SU-DHL-6 (cell line): ENCODE data around the gene ALG3.

Experiments used
- H2AFZ ChIP-seq: fragments of 200-600 bp; sonication (generic); 2 replicates; pipeline ENCODE4 v1.6.1; 2014; ENCODE audit warnings: low read depth, mild to moderate bottlenecking, moderate library complexity, mixed read lengths, antibody characterized with exemption, low read length; ENCODE audit not compliant: severe bottlenecking
- H3F3A ChIP-seq: fragments of 200-600 bp; shearing (Covaris generic); 2 replicates; pipeline ENCODE4 v1.6.0; 2016; ENCODE audit warnings: antibody characterized with exemption, mild to moderate bottlenecking; ENCODE audit not compliant: insufficient read depth
- H3K27ac ChIP-seq: fragments of 200-600 bp; sonication (generic); 2 replicates; pipeline ENCODE4 v1.5.1; 2016; ENCODE audit warnings: low read depth, mild to moderate bottlenecking, low read length, moderate library complexity, mixed read lengths
- H3K27me3 ChIP-seq: fragments of 200-600 bp; sonication (generic), shearing (Covaris generic); 2 replicates; pipeline ENCODE4 v1.6.0; 2014; ENCODE audit warnings: mild to moderate bottlenecking, low read length
- H3K36me3 ChIP-seq: fragments of 200-600 bp; sonication (generic); 2 replicates; pipeline ENCODE4 v1.6.1; 2014; ENCODE audit warnings: mild to moderate bottlenecking, low read length, mixed read lengths
- H3K4me2 ChIP-seq: fragments of 300-600, 200-600 bp; shearing (Covaris generic), sonication (generic); 2 replicates; pipeline ENCODE4 v1.6.0; 2014; ENCODE audit warnings: low read length, low read depth, mild to moderate bottlenecking; ENCODE audit not compliant: poor library complexity, severe bottlenecking
- H3K4me3 ChIP-seq: fragments of 200-600 bp; sonication (generic); 2 replicates; pipeline ENCODE4 v1.5.1; 2014; ENCODE audit warnings: antibody characterized with exemption, low read length, mild to moderate bottlenecking, mixed read lengths; ENCODE audit not compliant: insufficient read depth, poor library complexity, severe bottlenecking
- H3K79me2 ChIP-seq: fragments of 200-600 bp; sonication (generic); 2 replicates; pipeline ENCODE4 v1.6.1; 2014; ENCODE audit warnings: mild to moderate bottlenecking, low read length, moderate library complexity; ENCODE audit not compliant: insufficient read depth
- H3K9ac ChIP-seq: fragments of 200-600 bp; sonication (generic); 2 replicates; pipeline ENCODE4 v1.7.0; 2014; ENCODE audit warnings: mild to moderate bottlenecking, low read length
- H3K9me2 ChIP-seq: fragments of 200-600 bp; sonication (generic); replicated peaks from 2 replicates; pipeline ENCODE4 v1.6.1; 2014; ENCODE audit warnings: low read length; ENCODE audit not compliant: insufficient read depth
- H3K9me3 ChIP-seq: fragments of 200-600 bp; sonication (generic); 2 replicates; pipeline ENCODE4 v1.6.1; 2014; ENCODE audit warnings: low read length, mixed read lengths; ENCODE audit not compliant: insufficient read depth
- H4K20me1 ChIP-seq: fragments of 200-600 bp; sonication (generic); 2 replicates; pipeline ENCODE4 v1.6.1; 2014; ENCODE audit warnings: low read depth, mild to moderate bottlenecking, antibody characterized with exemption, low read length, moderate library complexity, mixed read lengths
- EZH2phosphoT487 ChIP-seq: fragments of 200-600 bp; sonication (generic), shearing (Covaris generic); conservative IDR thresholded peaks from 2 replicates; pipeline ENCODE4 v1.6.1; 2018; ENCODE audit warnings: mild to moderate bottlenecking, antibody characterized with exemption, low read length, moderate library complexity, mixed read lengths
- TF ChIP-seq, protein P1 (sequence below): fragments of 200-600 bp; sonication (generic); IDR thresholded peaks from one replicate; pipeline ENCODE4 v1.5.1; 2017; ENCODE audit warnings: antibody characterized with exemption, mild to moderate bottlenecking, low read length, moderate library complexity; ENCODE audit not compliant: insufficient read depth, poor library complexity, severe bottlenecking

The ALG3 gene

GRCh38 chr3:184198509-184198908 is 50.3 kb downstream of the ALG3 start:
- no peaks in the 10 kb centered on the region for H3K9me3 ChIP-seq
- no peaks in the 10 kb centered on the region for H3F3A ChIP-seq
- H3K4me3 ChIP-seq, result no peak overlapping the region
- no peaks in the 10 kb centered on the region for H3K27me3 ChIP-seq
- H3K9me2 ChIP-seq, result no peaks in the 10 kb centered on the region
- H3K36me3 ChIP-seq, result no peaks in the 10 kb centered on the region
- TF ChIP-seq, protein P1, sequence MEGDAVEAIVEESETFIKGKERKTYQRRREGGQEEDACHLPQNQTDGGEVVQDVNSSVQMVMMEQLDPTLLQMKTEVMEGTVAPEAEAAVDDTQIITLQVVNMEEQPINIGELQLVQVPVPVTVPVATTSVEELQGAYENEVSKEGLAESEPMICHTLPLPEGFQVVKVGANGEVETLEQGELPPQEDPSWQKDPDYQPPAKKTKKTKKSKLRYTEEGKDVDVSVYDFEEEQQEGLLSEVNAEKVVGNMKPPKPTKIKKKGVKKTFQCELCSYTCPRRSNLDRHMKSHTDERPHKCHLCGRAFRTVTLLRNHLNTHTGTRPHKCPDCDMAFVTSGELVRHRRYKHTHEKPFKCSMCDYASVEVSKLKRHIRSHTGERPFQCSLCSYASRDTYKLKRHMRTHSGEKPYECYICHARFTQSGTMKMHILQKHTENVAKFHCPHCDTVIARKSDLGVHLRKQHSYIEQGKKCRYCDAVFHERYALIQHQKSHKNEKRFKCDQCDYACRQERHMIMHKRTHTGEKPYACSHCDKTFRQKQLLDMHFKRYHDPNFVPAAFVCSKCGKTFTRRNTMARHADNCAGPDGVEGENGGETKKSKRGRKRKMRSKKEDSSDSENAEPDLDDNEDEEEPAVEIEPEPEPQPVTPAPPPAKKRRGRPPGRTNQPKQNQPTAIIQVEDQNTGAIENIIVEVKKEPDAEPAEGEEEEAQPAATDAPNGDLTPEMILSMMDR, result no peak
- TF ChIP-seq EZH2phosphoT487, result no peak
- H3K4me2 ChIP-seq, result no peak overlapping the region
- no peak overlapping the region for H3K9ac ChIP-seq
- H4K20me1 ChIP-seq, result no peaks in the 10 kb centered on the region
- no peaks in the 10 kb centered on the region for H3K79me2 ChIP-seq
- no peak overlapping the region for H3K27ac ChIP-seq
- H2AFZ ChIP-seq, result no peak overlapping the region

- no peaks in the 10 kb centered on the region for H4K20me1 ChIP-seq
- H3K27ac ChIP-seq, result no peak overlapping the region
- H2AFZ ChIP-seq, result no peak overlapping the region
- no peaks in the 10 kb centered on the region for H3K36me3 ChIP-seq
- H3K79me2 ChIP-seq, result no peaks in the 10 kb centered on the region
- no peak overlapping the region for H3K9ac ChIP-seq
- H3F3A ChIP-seq, result no peaks in the 10 kb centered on the region
- TF ChIP-seq, protein P1, result no peak
- TF ChIP-seq EZH2phosphoT487, result no peak
- H3K9me2 ChIP-seq, result no peaks in the 10 kb centered on the region
- no peak overlapping the region for H3K4me3 ChIP-seq
- no peaks in the 10 kb centered on the region for H3K9me3 ChIP-seq
- no peaks in the 10 kb centered on the region for H3K27me3 ChIP-seq
- no peak overlapping the region for H3K4me2 ChIP-seq
Observed at GRCh38 chr3:184196536-184196935, 52.2 kb downstream of the ALG3 start.

GRCh38 chr3:184193991-184194539 is 54.7 kb downstream of the ALG3 start:
- Histone ChIP-seq H3K4me3 (no peak overlapping the region), H3K27ac (no peak overlapping the region), H3F3A (no peaks in the 10 kb centered on the region), H3K9ac (no peak overlapping the region), H3K79me2 (no peaks in the 10 kb centered on the region), H3K4me2 (no peak overlapping the region), H4K20me1 (no peaks in the 10 kb centered on the region), H3K36me3 (peaks cover 6% of the 10 kb centered on the region; the same call in 1 of the 2 replicates), H3K9me2 (no peaks in the 10 kb centered on the region), H3K27me3 (no peaks in the 10 kb centered on the region), H2AFZ (no peak overlapping the region), H3K9me3 (no peaks in the 10 kb centered on the region)
- no peak for TF ChIP-seq EZH2phosphoT487
- TF ChIP-seq, protein P1, result no peak
